ENCODE measurements around the gene LETM1.

- no peak for TF ChIP-seq EZH2 (IDR thresholded peaks at IDR 0.05; ENCODE audit: borderline replicate concordance, insufficient read depth, low read depth, low read length, poor library complexity, severe bottlenecking)
- TF ChIP-seq, protein P1, sequence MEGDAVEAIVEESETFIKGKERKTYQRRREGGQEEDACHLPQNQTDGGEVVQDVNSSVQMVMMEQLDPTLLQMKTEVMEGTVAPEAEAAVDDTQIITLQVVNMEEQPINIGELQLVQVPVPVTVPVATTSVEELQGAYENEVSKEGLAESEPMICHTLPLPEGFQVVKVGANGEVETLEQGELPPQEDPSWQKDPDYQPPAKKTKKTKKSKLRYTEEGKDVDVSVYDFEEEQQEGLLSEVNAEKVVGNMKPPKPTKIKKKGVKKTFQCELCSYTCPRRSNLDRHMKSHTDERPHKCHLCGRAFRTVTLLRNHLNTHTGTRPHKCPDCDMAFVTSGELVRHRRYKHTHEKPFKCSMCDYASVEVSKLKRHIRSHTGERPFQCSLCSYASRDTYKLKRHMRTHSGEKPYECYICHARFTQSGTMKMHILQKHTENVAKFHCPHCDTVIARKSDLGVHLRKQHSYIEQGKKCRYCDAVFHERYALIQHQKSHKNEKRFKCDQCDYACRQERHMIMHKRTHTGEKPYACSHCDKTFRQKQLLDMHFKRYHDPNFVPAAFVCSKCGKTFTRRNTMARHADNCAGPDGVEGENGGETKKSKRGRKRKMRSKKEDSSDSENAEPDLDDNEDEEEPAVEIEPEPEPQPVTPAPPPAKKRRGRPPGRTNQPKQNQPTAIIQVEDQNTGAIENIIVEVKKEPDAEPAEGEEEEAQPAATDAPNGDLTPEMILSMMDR (IDR thresholded peaks at IDR 0.05): no peak
These were observed 57.9 kb downstream of the LETM1 start for GRCh38 chr4:1797861-1798579.
